Measurements from ENCODE around the gene SPTBN5.

The SPTBN5 gene

DNA sequence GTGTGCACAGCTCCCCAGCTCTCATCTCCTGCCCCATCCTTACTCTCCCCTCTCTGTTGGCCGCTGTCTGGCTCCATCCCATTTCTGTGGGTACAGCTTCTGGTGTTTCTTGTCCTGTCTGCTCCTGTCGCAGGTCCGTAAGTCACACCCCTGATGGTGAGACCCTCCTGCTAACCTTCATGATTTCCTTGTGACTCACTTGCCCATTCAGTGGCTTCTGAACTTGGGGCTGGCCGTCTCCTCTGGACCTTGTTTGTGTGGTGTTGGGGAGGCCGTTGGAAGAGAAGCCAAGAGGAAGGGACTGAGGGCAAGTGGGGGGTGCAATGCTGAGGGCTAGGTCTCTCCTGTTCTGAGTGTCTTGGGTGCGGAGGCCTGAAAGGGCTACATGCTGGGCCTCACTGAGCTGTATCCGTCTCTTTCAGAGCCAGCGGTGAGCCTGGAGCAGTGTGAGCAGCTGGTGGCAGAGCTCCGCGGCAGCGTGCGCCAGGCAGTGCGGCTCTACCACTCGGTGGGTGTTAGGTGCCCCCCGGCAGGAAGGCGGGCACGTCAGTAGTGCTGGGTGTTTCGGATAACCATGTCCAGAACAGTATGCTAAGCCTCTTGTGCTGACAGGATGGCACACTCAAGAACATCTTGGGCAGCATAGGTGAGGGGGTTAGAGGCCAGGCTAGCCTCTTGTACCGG, 69.6 kb downstream of the SPTBN5 start:
- DNase-seq (ENCODE audit: low spot score): no peak

DNA sequence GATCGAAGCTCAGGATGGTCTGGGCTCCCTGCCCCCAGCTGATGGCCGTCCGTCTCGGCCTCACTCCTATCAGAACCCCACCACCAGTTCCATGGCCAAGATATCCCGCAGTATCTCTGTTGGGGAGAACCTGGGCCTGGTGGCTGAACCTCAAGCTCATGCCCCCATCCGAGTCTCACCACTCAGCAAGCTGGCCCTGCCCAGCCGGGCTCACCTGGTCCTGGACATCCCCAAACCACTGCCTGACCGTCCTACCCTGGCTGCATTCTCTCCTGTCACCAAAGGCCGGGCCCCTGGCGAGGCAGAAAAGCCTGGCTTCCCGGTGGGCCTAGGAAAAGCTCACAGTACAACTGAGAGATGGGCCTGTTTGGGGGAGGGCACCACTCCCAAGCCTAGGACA, 70.4 kb downstream of the SPTBN5 start:
- no peak for DNase-seq (ENCODE audit: low spot score)

DNA sequence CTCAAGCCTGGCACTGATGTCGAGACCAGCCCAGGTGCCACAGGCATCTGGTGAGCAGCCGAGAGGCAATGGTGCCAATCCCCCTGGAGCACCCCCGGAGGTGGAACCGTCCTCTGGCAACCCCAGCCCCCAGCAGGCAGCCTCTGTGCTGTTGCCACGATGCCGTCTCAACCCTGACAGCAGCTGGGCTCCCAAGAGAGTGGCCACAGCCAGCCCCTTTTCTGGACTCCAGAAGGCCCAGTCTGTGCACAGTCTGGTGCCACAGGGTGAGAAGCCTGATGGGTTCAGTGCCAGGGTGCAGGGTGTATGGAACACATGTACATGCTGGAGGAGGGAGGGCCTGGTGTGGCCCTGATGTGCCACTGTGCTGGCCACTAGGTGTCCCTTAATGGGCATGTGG, 70.9 kb downstream of the SPTBN5 start:
- no peak for DNase-seq (ENCODE audit: low spot score)

DNA sequence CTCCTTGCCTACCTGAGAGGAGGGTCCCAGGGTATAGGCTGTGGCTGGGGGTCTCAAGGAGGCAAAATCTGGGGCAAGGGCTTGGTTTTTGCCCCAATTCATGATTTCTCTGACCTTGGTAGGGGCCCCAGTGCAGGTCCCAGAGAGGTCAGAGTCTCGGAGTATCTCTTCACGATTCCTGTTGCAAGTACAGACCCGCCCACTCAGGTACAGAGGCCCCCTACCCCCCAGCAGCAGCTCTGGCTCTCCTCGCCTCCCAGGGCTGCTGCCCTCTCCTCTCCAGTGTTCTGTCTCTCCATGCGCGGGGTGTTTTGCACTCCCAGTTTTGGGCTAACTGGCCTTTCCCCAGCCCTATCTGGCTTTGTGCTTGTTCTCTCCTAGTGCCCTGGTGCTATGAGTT, 71.4 kb downstream of the SPTBN5 start:
- no peak for DNase-seq (ENCODE audit: low spot score)

DNA sequence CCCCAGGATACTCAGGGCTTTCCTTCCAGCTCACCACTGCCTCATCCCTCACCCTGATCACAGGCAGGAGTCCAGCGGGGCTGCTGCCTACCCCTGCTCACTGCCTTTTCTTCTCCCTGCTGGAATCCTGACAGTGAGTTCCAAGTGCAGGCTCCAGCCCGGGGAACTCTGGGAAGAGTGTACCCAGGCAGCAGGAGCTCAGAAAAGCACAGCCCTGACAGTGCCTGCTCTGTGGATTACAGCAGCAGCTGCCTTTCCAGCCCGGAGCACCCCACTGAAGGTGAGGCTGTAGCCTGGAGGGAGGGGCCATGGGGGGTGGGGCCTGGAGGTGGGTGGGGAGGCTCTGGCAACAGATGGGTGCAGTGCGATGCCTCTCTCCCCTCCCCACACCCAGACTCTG, 72.0 kb downstream of the SPTBN5 start:
- DNase-seq (ENCODE audit: low spot score): no peak

DNA sequence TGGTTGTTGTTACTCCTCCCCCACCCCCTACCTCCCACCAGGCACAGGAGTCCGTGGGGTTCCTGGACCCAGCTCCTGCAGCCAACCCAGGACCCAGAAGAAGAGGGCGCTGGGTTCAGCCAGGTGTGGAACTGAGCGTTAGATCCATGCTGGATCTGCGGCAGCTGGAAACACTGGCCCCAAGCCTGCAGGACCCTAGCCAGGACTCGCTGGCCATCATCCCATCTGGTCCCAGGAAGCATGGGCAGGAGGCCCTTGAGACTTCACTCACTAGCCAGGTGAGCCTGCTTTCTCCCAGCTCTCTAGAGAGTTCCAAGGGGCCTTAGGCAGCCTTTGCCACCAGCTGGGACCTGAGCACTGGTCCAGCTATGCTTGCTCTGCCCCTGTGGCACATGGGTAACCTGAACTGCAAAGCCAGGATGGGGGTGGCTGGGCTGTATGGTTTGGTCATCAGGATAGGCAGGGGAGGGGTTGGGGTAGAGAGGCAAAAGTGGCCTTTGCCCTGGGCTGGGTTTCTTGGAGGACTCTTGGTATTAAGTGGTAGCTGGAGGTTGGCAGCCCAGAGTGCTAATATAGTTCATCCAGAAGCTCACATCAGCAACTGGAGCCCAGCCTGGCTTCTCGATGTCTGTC, 72.9 kb downstream of the SPTBN5 start:
- DNase-seq (ENCODE audit: low spot score): no peak

DNA sequence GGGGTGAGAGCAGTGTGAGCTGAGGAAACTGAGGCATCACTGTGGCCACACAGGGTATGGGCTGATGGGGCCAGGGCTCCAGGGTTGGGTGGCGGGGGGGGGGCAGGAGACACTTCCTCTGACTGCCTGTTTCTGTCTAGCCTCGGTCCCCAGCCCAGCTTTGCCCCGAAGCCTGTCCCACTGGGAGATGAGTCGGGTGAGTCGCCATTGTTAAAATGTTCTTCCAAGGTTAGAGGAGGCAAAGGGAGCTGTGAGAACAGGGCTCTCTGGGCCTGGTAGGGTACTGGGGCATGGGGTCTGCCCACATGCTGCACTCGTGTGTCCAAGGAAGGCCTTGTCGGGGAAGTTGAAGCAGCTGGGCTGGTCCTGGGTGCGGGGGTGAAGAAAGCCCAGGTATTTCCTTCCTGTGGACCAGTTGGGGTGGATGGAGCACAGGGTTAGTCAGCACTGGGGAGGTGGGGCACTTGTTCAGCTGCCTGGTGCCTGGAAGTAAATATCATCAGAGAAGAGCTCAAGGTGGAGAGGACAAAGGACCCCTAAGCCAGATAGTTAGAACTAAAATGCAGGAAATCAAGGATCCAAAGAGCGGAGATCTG, 74.3 kb downstream of the SPTBN5 start:
- no peak for DNase-seq (ENCODE audit: low spot score)

DNA sequence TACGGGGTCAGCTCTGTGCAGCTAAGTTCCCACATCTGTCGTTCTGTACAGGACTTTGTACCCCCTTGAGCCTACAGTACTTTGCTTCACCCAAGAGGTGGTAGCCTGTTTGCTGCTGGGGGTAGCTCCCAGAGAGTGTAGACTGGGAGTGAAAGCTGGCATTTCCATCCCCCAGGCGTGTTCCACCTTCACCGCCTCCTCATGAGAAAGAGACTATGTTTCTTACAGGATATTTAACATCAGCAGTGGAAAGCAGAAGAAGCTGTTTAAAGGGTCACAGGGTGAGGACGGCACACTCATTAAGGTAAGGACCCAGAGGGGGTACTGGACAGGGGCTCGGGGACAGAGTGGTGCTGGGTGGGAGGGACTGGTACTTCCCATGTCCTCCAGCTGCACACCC, 76.1 kb downstream of the SPTBN5 start:
- no peak for DNase-seq (ENCODE audit: low spot score)

DNA sequence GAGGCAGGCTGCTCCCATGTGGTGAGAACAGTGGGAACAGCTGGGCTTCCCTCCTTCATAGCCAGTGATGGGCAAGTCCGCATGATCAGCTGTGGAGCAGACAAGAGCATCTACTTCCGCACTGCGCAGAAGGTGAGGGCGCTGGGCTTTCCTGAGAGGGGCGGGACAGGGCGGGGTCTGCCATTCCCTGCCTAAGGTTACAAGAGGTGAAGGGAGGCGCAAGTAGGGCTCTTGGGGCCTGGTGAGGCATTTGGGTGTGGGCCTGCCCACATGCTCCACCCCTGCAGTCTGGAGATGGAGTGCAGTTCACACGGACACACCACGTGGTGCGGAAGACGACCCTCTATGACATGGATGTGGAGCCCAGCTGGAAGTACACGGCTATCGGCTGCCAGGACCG, 76.5 kb downstream of the SPTBN5 start:
- no peak for DNase-seq (ENCODE audit: low spot score)

DNA sequence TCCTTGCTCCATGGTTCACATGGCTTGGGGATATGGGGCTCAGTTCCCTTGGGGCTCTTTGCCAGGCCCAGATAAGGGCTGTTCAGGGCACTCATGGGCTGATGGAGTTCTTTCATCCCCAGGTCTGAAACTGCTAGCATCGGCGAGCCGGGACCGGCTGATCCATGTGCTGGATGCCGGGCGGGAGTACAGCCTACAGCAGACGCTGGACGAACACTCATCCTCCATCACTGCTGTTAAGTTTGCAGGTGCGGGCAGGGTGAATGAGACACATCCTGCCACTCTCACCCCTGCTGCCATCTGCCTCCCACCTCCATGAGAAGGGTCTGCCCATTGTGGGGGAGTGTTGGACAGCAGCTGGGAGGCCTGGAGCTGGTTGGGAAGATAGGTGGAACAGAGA, 77.1 kb downstream of the SPTBN5 start:
- DNase-seq (ENCODE audit: low spot score): no peak

DNA sequence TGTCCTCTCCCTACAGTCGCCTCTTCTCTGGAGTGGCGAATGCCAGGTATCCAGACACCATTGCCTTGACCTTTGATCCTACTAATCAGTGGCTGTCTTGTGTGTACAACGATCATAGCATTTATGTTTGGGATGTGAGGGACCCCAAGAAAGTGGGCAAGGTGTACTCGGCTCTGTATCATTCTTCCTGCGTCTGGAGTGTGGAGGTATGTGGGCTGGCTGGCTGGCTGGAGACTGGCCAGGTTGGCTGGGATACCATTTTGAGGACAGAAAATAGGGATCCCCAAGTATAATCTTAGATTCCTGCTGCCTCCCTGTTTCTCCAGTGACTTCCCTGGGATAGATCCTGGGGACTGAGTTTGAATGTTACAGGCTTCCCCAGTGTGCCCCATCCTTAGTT, 79.3 kb downstream of the SPTBN5 start:
- DNase-seq (ENCODE audit: low spot score): no peak

DNA sequence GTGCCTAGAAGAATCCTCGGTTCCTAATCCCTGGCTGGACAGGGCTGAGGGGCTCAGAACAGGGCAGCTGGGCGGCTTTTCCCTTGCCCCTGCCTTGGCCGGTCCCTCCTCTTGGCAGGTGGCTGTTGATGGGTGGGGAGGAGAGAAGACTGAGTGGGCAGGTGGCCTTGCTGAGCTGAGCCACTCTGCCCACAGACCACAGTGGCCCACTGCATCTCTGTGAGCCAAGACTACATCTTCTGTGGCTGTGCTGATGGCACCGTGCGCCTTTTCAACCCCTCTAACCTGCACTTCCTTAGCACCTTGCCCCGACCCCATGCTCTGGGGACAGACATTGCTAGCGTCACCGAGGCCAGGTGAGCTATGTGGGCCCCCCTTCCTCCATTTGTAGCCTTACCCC, 80.4 kb downstream of the SPTBN5 start:
- DNase-seq (ENCODE audit: low spot score): no peak

DNA sequence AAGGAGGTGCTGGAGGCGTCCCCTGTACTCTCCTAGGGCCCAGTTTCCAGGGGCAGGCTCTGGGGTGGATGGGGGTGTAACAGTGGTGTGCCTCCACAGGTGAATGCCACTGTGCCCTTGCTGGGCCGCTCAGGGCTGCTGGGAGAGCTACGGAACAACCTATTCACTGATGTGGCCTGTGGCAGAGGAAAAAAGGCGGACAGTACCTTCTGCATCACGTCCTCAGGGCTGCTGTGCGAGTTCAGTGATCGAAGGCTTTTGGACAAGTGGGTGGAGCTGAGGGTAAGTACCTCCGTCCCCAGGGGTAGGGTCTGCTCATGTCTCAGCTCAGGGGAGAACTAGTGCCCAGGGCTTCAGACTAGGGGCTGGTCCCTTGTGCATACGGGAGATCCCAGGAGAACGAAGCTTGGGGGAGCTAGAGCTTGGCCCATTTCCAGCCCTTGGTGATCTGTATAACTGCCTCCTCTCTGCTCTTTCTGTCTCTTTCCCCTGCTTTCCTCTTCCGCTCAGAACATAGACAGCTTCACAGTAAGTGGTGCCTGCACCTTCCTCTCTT, 81.0 kb downstream of the SPTBN5 start:
- DNase-seq (ENCODE audit: low spot score): no peak

DNA sequence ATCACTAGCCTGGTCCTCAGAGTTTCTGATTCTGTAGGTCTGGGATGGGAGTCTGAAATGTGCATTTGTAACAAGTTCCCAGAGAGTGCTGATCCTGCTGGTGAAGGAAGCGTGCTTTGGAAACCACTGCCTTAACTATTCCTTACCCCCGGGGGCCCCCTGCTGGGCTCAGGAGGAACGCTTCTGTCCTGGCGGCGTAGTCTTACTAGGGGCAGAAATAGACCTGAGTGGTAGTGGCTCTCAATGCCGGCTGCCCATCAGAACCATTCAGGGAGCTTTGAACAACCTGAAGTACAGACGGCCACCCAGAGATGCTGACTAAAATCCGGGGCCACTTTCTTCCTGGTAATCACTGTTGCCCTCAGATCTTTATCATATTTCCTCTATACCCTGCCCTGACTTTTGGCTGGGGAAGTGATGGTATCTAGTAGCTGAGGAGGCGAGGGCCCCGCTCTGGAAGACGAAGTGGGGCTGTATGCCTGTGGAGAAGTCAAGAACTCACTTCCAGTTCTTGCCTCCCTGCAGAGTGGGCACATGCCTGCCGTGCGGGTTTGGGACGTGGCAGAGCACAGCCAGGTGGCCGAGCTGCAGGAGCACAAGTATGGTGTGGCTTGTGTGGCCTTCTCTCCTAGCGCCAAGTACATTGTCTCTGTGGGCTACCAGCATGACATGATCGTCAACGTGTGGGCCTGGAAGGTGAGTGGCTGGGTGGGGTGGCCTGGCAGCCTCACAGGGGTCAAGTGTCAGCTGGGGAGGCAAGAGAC, 82.2 kb downstream of the SPTBN5 start:
- DNase-seq (ENCODE audit: low spot score): peak; percentile 90

DNA sequence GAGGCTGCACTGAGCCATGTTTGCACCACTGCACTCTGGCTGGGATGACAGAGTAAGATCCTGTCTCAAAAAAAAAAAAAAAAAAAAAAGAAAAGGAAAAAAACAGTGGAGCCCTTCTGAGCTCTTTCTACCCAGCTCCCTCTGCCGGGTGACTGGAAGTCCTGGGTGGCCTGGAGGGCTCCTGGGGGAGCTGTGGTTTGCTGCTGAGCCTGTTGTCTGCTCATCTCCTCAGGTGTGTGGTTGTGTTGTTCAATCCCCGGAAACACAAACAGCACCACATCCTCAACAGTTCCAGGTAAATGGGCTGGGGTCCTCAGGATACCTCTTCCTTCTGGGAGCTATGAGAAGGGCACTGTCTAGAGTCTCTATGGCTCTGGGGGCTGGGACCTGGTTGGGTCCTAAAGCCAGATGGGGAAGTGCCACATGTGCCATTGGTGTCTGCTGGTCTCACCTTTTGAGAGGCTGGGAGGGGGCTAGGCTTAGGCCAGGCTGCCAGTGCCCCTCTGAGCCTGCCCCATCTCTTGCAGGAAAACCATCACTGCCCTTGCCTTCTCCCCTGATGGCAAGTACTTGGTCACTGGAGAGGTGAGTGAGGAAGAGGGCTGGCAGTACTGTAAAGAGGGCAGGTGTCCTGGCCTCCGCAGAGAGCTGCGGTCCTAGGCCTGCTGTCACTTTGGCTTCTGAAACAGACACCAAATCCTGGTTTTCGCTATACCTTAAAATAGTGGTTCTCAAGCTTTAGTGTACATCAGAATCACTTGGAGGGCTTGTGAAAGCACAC, 83.0 kb downstream of the SPTBN5 start:
- no peak for DNase-seq (ENCODE audit: low spot score)

DNA sequence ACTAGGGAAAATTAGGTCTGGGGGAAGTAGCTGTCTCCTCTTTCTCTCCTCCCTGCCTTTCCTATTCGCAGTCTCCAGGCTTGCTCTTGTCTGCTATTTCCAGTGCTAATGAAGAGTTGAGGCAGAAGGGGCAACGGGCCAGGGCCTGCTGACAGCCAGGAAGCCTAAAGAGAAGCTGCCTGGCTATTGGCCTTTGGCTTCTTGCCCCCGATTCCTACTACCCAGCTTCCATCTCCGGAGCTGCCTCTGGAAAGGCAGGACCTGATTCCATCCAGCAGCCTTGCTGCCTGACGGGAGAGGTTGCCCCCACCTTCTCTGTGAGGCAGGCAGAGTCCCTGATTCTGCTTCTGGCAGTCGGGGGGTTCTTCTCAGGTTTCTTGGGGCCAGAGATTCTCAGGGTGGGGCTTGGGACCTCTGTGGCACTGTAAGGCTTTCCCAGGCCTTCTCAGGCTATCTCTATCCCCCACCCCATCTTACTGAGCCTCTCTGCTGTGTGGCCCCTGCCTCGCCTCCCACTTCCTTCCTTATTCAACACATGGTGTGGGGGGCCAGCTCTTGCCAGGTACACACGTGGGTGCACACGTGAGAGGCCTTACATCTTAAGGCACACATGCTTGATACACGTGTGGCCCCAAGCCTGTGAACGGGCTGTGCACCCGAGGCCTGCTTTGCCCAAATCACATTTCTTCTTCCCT, 84.2 kb downstream of the SPTBN5 start:
- no peak for DNase-seq (ENCODE audit: low spot score)

DNA sequence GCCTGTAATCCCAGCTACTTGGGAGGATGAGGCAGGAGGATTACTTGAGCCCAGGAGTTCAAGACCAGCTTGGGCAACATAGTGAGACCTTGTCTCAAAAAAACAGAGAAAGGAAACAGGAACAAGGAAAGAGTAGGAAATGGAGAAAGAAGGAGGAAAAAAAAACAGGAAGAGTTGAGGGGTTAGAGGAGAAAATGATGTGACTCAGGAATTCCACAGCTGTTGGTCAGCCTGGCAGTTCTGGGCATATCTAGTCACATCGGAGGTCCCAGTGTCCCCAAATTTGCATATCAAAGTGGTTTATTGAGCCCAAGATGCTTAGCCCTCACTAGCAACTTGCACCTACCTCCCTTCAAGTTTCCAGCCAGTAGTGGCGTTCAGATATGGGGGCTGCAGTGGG, 84.7 kb downstream of the SPTBN5 start:
- DNase-seq (ENCODE audit: low spot score): no peak

DNA sequence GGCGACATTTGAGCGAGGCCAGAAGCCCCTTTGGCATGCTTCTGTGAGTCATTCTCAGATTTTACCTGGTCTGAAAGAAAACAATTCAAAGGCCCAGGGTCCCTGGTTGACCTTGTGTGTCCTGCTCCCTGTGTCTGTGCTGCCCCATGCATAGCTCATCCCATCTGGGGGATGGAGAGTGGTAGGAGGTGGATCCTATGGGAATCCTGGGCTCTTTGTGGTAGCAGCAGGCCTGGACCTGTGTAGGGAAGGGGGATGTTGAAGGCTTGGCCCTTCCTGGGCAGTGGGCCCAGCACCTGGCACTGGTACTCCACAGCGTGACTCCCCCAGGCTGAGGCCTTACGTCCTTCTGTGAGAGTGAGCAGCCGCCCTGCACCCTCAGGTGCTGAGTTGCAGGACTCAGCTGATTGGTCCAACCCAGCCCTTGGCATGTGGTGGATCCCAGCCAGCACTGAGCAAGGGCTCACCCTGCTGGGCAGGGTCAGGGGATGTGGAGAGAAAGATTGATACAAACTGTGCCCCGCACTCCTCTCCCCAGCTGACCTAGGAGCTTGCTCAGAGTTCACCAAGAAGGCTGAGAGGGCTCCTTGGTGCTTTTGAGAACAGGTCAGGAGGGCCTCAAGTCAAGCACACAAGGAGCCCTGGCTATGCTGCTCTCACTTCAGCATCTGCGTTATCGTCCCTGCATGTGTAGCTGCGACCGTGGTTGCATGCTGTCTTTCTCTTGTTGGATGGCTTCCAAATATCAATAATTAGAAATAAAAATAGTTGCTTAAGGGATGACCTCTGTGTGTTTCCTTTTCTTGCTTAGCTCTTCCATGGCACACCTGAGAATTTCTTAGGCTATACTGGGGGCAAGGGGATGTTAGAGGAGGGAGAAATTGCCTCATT, 87.3 kb downstream of the SPTBN5 start:
- peak; percentile 67 for DNase-seq (ENCODE audit: low spot score)

DNA sequence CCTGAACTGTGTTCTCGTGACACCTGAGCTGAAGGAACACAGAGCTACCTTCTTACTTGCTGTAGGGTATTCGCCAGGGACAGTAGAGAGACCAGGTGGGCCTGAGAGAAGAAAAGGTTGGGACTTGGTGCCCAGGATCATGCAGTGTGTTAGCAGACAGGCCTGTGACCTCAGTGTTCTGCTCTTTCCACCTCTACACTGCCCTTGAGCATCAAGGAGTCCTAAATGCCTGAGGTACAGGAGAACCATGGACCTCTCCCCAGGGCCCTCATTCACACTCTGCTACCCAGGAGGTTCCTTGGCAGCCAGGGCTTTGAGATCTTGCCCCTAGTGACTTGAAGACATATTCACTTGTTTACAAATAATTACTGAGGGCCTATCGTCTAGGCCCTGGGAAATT, 88.1 kb downstream of the SPTBN5 start:
- DNase-seq (ENCODE audit: low spot score): no peak
